Fibroblast of pulmonary artery (primary cell): ENCODE data around the gene SAXO1.

Source experiments
- DNase-seq: peaks from one replicate; pipeline ENCODE4 v3.0.0-alpha.2; 2010; ENCODE audit warnings: low read depth
- H3K4me3 ChIP-seq: replicated peaks from 2 replicates; pipeline ENCODE4 v1.5.1; 2011; ENCODE audit warnings: low read depth, mild to moderate bottlenecking, control low read depth, low read length, moderate library complexity
- TF ChIP-seq, protein P1 (sequence below): IDR thresholded peaks from 2 replicates; pipeline ENCODE4 v1.5.1; 2011; ENCODE audit warnings: mild to moderate bottlenecking, control low read depth, low read length, inconsistent platforms; ENCODE audit errors: missing control alignments

SAXO1 gene

DNA sequence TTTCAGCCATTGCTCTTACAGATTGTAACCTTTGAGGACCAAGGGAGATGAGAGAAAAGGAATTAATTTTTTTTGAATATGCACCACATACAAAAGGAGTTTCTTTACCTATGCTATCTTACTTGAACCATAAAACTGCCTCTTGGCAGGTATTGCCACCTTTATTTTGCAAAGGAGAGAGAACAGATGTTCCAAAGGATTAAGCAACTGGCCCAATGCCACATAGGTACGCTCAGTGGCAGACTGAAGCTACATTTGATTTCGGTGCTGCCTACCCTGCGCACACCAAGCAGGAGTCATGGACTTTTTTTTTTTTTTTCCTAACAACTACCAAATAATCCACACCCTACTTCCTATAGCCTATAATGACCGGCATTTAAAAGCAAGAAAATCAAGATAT, 43.1 kb downstream of the SAXO1 start:
- H3K4me3 ChIP-seq: no peak overlapping the region
- TF ChIP-seq, protein P1, sequence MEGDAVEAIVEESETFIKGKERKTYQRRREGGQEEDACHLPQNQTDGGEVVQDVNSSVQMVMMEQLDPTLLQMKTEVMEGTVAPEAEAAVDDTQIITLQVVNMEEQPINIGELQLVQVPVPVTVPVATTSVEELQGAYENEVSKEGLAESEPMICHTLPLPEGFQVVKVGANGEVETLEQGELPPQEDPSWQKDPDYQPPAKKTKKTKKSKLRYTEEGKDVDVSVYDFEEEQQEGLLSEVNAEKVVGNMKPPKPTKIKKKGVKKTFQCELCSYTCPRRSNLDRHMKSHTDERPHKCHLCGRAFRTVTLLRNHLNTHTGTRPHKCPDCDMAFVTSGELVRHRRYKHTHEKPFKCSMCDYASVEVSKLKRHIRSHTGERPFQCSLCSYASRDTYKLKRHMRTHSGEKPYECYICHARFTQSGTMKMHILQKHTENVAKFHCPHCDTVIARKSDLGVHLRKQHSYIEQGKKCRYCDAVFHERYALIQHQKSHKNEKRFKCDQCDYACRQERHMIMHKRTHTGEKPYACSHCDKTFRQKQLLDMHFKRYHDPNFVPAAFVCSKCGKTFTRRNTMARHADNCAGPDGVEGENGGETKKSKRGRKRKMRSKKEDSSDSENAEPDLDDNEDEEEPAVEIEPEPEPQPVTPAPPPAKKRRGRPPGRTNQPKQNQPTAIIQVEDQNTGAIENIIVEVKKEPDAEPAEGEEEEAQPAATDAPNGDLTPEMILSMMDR: no peak
- no peak for DNase-seq

DNA sequence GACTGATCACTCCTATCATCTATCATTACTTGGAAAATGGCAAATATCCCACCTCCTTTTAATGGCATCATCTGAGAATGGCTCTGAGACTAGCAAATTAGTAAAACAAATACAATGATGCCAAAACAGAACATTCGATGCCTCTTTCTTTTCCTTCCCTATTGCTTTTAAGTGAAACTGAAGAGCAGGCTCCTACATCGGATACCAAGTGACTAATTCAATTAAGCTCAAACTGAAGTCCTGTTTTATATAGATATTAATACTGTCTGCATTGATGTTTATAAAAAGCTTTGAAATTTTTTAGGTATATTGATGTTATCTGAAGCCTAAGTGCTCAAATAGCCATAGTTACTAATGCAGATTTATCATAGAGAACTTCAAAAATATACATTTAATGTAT, 43.9 kb downstream of the SAXO1 start:
- DNase-seq: no peak
- no peak overlapping the region for H3K4me3 ChIP-seq
- TF ChIP-seq, protein P1: no peak

DNA sequence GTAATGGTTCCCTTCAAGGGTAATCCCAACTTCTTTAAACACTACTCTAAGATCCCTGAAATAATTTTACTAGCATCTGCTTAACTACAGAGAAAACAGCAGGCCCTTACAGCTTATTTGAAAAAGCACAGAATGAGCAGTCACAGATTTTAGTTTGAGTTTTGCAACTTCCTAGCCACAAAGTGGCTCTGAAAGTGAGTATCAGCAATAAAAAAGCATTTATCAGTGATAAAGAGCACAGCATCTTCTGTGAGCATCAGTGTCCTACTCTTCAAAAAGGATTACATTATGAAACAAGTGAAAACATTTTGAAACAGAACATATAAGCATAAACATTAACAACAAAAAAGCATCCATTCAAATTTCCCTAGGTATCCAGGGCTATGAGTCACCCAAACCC, 45.0 kb downstream of the SAXO1 start:
- H3K4me3 ChIP-seq: no peak overlapping the region
- DNase-seq: no peak
- TF ChIP-seq, protein P1: no peak

DNA sequence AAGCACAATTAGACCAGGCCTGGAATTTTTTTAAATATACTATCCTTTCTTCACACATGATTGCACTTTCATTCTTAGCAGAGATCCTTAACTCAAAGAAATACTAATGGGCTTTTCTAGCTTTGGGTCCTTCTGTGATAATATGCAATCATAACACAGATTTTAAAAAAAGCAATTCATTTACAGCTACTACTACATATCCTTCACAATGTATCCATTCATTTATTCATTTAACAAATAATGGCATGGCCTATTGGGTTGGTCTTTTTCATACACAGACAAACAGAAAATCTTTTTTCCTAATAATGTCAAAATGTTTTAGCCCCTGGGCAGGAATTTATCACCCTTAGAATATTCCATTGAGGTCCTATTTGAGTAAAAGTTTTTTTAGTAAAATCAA, 47.0 kb downstream of the SAXO1 start:
- DNase-seq: no peak
- H3K4me3 ChIP-seq: no peak overlapping the region
- TF ChIP-seq, protein P1: no peak

DNA sequence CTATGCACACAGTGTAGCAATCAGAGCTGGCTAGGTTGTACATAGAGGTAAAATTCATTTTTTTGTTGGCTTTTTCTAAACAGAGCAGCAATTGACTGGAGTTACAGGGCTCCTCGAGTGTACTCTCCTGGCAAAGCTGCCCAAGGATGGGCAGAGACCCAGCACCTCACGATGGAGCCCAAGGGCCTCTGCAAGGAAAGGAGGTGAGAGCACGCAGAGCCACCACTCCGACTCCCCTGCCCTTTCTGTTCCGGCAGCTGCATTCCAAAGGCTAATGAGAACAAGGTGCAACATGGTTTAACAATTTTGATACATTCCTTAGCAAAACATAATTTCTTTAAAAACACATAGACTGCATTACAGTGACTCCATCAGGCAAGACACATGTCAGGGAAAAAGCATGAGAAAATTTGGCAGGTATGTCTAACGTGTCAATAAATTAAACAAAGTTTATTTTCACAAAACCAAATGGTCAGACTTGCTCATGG, 47.5 kb downstream of the SAXO1 start:
- H3K4me3 ChIP-seq: no peak overlapping the region
- TF ChIP-seq, protein P1: no peak
- no peak for DNase-seq

DNA sequence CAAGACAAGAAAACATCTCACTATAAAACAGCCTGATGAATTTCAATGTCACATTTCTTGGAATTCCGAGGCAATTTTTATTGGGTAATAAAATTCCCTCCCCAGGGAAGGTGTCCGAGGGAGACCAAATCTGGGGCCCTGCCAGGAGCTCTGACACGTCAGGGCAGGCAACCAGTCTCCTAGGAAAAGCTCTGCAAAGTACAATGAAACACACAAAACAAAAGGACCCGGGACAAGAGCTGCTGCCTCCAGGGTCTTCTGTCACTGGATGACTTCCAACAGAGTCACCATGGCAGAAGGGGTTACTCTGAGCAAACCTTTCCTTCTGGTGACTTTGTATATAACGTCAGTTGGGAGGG, 50.8 kb downstream of the SAXO1 start:
- no peak for DNase-seq
- TF ChIP-seq, protein P1: no peak
- H3K4me3 ChIP-seq: no peak overlapping the region

DNA sequence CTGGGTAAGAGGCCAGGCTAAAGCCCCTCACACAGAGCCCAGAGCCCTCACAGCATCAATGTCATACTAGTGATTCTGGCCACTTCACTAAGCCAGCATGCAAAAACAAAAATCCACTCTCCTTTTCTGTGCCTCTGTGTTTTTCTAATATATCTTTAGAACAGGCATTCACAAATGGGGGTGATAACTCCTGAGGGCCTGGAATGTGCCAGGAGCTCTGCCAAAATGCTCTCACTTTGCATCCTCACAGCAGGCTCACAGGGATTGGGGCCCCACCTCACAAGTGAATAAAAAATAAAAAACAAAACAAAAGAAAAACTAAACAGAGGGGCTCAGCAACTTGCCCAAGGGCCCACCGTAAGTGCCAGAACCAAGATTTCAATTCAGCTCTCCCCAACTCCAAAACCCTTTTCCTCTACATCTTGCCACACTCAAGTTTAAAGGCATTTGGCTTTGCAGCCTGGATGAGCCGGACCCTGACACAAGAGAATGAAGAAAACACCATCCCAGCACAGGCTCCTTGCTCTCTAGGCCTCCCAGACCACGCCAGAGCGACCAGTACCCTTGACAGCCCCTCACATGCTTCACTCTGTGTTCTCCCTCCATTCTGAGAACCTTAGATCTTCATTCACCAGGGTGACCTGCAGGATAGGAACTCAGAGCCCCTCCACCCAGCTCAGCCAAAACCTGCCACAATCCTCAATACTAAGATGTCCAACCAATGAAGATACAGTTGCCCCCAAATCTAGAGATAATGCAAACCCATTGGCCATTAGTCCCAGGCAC, 51.3 kb downstream of the SAXO1 start:
- DNase-seq: no peak
- TF ChIP-seq, protein P1: no peak
- no peak overlapping the region for H3K4me3 ChIP-seq
